Islet of Langerhans (tissue), 1 donor: ENCODE measurements around the gene BTBD10.
A peak's percentile ranks its signal among the peaks of the same experiment; 100 is the strongest.
"Not testable (repeated sequence)": the region's sequence is repeated elsewhere in the genome, so short reads cannot be mapped to it uniquely, and the experiment has no call there.

Experiments
- FAIRE-seq: peaks from one replicate; lab custom pipeline; 2011; peaks lifted over from hg19 to GRCh38; lab: Jason Lieb, UNC

Gene BTBD10

DNA sequence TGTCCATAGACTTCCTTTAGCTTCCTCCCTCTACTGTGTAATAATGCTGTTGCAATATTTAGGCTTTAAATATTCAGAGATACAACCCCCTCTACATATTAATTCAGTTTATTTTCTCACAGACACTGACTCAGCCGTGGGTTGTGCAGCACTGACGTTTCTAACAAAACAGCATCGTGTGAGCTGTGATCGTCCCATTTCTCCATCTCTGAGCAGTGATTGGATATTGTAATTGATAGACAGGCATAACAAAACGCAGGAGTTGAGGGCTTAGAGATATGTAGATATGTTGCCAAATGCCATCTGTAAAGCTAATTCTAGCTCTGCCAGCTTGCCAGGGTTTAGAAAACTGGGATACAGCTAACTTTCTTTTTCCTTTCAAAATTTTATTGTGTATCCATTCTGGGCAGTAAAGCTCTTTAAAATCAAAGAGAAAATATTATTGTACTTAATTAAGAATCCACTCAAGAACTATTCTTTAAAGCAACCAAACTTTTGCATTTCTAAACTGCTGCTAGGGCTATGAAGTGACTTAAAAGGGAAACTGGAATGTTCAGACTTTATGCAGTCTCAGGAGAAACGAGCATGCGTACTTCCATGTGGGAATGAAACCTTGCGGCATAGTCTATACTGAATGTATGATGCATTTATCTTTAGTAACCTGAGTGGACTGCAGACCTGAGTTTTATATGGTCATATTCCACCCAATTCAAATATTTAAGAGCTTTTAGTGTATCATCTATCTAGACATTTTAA lies 22.7 kb downstream of the BTBD10 start:
- FAIRE-seq: peak; percentile 96

DNA sequence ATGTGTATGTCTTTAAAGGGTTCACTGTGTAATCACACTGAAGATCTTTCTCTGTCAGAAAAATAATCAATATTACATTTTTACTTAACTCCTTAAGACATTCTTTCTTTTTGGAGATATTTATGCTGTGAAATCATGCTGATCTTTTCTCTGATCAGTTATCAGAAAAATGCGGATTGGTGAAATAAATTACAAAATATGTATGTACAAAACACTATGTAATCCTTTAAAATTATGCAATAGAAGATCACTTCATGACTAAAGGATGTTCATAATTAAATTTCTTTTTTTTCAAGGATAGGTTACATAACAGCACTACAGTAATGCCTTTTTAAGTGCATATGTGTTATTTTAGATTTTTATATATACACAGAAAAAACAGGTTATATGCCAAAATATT lies 24.7 kb downstream of the BTBD10 start:
- peak; percentile 60 for FAIRE-seq

DNA sequence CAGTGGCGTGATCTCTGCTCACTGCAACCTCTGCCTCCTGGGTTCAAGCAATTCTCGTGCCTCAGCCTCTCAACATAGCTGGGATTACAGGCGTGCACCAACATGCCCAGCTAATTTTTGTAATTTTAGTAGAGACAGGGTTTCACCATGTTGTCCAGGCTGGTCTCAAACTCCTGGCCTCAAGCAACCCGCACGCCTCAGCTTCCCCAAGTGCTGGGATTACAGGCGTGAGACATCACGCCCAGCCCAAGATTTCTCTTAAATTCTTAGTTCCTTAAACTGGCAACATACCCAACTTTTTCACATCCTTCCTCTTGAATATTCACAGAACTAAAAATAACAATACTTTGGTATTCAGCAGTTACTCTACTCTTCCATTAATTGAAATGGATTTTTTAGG lies 26.2 kb downstream of the BTBD10 start:
- not testable (repeated sequence) for FAIRE-seq

DNA sequence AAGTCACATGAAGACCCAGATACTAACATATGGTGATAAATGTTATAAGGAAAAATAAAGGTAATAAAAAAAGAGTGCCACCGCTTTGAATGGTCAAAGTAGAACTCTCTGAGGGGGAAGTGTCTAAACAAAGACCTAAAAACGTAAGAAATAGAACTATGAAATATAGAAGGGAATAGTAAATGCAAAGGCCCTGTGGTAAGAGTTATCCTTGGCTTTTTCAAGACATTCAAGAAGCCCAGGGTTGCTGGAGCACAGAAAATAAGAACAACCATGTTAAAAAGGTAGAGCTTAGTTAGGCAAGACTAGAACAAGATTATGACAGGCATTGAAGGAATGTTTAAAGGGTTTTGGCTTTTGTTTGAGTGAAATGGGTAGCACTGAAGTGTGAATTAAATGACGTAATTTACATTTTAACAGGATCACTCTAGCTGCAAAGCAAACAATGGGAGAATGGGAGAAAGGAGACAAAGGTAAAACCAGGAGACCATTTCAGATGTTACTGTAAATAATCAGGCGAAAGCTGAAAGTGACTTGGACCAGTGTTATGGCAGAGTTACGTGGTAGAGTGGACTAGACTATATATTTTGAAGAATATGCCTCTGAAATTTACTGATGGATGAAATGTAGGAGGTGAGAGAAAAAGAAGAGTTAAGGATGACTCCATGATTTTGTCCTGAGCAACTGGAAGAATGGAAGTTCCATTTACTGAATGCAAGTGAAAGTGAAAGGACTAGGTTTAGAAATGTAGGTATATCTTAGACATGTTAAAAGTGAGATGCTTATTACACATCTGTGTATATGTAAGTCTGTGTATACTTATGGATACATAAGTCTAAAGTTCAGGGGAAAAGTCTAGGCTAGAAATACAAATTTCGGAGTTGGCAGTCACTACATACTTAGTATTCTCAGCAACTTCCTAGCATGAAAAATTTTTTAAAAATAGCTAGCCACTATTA lies 28.5 kb downstream of the BTBD10 start:
- peak; percentile 24 for FAIRE-seq

DNA sequence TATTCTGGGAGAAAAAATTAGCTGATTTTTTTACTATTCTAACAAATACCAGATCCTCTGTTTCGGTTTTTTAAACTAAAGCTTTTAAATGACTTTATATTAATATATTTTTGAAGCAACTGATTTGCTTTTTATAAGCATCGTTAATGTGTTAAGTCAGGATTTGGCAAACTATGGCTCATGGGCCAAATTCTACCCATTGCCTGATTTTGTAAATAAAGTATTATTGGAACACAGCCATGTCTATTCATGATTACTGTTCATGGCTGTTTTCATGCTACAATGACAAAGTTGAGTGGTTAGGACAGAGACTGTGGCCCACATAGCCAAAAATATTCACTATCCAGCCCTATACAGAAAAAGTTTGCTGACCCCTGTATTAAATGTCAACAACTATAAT lies 29.6 kb downstream of the BTBD10 start:
- FAIRE-seq: no peak

DNA sequence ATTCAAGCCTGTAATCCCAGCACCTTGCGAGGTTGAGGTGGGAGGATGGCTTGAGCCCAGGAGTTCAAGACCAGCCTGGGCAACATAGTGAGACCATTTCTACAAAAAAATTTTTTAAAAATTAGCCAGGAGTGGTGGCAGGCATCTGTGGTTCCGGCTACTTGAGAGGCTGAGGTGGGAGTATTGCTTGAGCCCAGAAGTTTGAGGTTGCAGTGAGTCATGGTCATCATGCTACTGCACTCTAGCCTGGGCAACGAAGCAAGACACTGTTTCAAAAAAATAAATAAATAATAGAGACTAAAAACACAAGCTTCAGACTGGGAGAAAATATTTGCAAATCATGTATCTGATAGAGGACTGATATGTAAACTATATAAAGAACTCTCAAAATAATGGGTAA lies 33.2 kb downstream of the BTBD10 start:
- FAIRE-seq: no peak

DNA sequence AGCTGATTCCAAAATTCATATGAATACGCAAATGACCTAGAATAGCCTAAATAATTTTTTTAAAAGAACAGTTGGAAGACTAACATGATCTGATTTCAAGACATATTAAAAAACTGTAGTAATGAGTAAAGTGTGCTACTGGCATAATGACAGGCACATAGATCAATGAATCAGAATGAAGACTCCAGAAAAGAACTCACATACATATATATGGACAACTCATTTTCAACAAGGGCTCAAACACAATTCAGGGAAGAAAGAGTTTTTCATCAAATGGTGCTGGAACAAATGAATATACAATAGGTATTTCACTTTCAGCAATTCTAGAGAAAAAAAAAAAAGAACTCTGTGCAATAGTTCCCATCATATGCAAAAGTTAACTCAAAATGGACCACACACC lies 33.7 kb downstream of the BTBD10 start:
- FAIRE-seq: no peak

DNA sequence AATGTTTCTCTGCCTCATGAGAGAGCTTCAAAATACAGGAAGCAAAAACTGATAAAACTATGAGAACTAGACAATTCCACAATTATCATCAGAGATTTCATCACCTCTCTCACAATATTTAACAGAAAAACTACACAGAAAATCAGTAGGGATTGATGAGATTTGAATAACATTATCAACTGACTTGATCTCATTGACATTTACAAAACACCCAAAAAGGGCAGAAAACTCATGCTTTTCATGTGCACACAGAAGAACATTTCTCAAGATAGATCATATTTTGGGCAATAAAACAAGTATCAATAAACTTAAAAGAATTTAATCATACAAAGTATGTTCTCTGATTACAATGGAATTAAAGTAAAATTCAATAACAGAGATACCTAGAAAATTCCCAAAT lies 35.6 kb downstream of the BTBD10 start:
- no peak for FAIRE-seq

DNA sequence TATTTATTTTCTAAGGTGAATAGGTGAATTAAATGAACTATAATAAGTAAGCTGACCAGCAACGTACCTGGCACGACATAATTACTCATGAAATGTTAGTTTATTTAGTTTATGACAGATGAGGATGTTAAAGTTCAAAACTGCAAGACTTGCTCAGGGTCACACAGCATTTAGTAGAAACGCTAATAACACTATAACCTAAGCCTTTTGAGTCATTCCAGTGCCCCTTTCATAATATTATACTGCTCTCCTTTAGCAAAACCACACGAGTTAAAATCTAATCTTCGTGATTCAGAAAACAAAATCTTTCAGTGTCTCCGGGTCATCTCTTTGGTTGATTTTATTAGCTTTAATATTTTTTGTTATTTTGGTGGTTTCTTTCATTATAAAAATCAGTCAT lies 39.6 kb downstream of the BTBD10 start:
- FAIRE-seq: peak; percentile 56

DNA sequence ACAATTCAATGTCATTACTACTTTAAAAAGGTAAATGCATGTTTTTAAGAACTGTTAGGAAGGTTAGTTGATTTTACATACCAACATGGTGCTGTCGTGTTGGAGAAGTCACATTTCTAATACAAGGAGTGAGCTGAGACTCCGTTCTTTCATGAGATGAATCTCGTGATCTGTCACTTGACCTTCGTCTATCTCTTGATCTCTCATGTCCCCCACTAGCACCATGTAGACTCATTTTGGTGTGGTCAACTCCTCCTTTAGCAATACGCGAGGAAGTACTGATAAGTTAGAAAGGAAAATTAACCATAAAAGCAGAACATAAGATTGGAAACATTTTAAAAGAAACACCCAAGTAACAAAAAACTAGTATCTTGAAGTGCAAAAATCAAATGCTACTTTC lies 41.5 kb downstream of the BTBD10 start:
- no peak for FAIRE-seq

DNA sequence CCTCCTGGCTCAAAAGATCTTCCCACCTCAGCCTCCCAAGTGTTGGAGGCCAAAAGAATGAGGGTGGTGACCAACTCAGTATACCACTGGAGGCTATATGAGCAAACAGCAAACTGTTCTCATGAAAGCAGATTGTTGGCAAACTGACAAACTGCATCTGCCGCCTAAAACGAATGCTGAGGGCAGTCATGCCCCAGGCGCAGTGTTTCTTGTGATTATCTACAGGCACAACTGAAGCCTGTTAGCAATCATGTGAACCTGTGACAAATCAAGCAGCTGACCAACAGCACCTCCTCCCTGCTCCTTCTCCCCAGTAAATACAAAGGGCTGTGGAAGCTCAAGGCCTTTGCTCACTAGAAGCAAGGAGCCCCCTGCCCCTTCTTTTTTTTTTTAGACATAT lies 47.8 kb downstream of the BTBD10 start:
- no peak for FAIRE-seq

DNA sequence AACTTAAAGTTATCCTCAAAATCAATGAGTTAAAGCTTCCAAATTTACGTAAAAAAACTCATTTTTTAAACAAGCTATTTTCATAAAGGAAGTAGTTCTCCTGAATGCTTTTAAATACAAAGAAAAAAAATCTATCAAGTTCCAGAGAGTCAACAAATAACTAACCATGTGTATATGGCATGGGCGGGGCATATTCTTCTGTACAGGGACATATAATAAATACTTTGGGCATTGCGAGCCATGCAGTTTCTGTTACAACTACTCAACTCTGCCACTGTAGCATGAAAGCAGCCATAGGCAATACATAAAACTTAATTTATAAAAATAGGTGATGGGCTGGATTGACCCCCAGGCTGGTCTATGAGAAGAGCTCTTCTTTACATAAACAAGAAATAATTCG lies 57.8 kb downstream of the BTBD10 start:
- FAIRE-seq: no peak

DNA sequence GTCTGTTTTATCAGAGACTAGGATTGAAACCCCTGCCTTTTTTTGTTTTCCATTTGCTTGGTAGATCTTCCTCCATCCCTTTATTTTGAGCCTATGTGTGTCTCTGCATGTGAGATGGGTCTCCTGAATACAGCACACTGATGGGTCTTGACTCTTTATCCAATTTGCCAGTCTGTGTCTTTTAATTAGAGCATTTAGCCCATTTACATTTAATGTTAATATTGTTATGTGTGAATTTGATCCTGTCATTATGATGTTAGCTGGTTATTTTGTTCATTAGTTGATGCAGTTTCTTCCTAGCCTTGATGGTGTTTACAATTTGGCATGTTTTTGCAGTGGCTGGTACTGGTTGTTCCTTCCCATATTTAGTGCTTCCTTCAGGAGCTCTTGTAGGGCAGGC lies 64.7 kb downstream of the BTBD10 start:
- not testable (repeated sequence) for FAIRE-seq

DNA sequence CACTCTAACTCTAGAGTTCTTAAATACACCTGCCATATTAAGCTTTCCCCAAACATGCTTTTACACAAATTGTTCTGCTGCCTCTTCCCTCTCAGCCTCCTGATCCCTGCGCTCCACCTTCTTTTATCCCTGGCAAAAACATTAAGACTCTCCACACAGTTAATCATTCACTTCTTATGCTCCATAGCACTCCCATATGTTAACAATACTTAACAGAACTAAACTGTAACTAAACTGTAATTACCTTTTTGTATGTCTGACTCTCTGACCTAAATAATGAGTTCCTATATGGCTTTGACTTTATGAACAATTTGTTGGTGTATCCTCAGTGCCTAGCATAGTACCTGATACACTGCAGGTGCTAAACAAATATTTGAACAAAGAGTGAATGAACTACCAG lies 71.8 kb downstream of the BTBD10 start:
- FAIRE-seq: no peak

DNA sequence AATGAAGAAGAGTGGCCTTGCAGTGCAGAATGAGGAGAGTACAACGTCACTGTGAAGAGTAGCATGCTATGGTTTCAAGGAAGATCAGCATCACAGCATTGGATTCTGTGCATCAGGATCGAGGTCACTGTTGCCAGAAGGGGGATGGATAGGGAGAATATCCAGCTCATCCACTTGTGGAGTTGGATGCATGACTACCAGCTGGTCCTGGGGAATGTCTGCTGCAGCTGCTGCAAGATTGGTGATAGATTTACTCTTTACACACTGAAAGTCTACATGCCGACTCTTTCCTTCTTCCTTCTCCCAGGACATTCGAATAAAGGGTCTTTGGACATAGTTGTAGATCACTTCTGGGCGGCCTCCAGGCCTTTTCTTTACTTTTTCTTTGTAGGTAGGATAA lies 74.3 kb downstream of the BTBD10 start:
- no peak for FAIRE-seq

DNA sequence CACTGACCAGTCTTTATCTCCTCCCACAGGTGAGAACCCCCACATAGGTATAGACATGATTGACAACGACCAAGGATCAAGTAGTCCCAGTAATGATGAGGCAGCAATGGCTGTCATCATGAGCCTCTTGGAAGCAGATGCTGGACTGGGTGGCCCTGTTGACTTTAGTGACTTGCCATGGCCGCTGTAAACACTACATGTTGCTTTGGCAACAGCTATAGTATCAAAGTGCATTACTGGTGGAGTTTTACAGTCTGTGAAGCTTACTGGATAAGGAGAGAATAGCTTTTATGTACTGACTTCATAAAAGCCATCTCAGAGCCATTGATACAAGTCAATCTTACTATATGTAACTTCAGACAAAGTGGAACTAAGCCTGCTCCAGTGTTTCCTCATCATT lies 76.5 kb downstream of the BTBD10 start:
- FAIRE-seq: no peak

DNA sequence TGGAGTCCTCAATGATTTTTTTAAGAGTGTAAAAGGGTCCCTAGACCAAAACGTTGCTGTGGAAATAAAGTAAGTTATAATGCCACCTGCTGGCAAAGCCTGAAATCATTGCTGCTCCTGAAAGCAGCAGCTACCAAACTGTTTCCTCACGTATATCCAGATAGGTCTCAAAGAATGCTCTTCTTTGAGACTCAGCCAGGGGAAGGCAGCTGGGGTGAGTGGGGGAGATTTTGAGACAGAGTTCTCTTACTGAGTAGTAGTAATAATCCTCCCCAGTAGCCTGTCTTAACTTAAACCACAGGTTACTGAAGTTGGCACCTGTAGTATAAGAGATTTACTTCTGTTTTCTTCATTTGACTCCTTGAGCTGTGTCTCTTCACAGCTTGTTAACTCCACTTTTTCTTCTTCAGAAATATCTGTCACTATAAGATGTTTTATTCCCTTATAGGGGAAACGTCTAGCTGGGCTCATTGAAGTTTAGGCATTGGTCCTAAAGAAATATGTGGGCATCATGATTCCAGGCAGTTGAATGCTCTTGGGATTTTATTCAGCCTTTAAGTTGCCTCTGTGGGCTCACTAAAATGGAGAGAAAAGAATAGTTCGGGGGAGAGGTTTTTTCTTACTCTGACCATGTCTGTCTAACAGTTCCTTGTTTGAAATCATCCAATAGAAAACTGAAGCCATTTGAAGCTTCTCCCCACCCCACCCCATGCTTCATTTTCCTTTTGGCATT lies 77.9 kb downstream of the BTBD10 start:
- no peak for FAIRE-seq

DNA sequence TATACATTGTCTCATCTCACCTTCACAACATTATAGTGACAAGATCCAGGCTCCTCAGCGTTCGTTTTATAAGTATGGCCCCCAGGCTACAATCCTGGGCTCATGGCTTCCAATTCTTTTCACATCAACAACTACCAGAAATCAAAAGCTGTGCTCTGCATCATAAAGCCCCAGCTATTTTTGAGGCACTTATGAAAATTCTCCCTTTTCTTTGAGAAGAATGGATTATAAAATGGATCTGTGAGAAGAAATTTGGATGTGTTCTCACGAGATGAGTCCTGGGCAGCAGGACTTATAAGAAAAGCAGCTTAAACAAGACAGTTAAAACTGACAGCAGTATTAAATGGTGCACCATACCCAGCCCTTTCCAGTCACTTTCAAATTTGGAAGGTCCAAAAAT lies 80.3 kb downstream of the BTBD10 start:
- FAIRE-seq: no peak

DNA sequence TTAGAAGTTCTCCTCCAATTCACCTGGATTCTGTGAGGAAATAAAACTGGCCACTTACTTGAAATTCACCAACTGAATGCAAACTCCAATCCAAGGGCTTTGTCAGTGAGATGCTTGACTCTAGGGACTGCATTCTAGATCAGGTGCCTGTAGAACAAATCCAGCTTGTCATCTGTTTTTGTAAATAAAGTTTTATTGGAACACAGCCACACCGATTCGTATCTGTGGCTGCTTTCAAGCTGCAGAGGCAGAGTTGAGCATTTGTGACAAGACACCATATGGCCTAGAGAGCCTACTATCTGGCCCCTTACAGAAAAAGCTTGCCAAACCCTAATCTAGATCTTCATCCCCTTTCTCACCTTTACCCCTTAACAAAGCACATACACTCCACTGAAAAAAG lies 82.3 kb downstream of the BTBD10 start:
- no peak for FAIRE-seq

DNA sequence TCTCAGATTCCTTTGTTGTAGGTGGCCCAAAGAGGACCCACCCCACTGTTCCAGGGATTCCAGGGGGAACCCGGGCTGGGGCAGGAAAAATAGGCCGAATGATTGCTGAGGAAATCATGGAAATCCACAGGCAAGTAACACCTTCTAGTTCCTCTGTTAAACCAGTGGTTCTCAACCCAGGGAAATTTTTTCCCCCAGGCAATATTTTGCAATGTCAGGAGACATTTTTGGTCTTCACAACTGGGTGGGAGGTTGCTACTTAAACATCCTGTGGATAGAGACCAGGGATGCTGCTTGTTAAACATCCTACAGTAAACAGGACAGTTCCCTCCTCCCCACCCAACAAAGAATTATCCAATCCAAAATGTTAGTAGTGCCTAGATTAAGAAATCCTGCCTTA lies 84.7 kb downstream of the BTBD10 start:
- no peak for FAIRE-seq

DNA sequence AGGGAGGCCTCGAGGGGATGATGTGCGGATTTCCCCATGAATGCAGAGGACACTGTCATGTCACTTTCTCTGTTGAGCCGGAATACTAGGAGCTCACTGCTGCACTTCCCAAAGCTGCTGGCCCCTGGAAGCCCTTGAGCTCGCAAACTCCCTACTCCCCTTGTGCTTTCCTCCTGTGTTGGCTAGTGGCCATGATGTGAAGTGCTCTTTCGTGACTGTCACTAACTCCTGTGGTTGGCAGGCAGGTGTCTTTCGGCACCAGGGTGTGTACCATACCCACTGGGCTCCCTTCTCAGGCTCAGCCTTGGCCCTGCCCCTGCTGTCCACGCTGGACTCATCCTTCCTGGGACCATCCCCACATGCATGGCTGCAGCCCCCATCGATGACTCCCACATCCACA lies 86.2 kb downstream of the BTBD10 start:
- no peak for FAIRE-seq

DNA sequence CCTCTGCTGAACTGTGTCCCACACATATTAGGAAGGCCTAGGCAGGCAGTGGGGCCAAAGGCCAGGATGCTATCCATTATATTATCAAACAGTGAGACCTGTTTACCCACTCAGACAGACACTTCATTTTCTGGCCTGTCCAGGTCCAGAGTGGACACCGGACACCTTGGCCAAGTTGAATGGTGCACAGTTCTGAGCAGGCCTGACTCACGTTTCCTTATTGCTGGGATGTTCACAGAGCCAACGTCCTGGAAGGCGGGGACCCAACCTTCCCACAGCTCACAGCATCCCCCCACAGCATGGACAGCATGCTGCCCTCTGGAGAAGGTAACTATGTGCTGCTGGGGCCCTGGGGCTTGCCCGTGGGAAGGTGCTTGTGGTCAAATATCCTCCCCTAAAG lies 86.6 kb downstream of the BTBD10 start:
- FAIRE-seq: no peak

DNA sequence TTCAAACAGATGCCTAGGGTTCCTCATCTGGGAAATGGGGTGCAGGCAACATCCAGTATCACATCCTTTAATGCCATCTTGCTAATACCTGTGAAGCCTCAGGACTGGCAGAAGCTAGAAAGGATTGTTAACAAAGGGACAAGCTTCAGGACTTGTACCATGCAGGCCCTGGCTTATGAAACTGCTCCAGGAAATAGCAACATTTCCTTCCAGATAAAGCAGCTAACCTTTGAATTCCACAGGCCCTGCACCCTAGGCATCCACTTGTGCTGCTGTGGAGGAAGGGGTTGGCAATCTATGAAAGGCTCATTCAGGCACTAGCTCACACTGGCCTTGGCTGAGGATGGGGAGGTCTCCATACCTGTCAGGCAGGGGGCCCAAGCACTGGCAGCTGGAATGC lies 87.2 kb downstream of the BTBD10 start:
- FAIRE-seq: no peak
